RWPE2 (cell line): Measurements from ENCODE around the gene GRM2.

ENCODE experiments used
- ATAC-seq: fragments of 200-7000 bp; cut with Tn5 transposase; 3 replicates; pipeline ENCODE4 v1.9.1; 2021; ENCODE audit warnings: low read depth
- DNase-seq: peaks from one replicate; pipeline ENCODE4 v3.0.0-alpha.2; 2020; ENCODE audit warnings: low spot score
- H3K27ac ChIP-seq: fragments of 450-650 bp; 2 replicates; pipeline ENCODE4 v1.5.1; 2017; ENCODE audit warnings: mild to moderate bottlenecking; ENCODE audit not compliant: poor library complexity, severe bottlenecking
- H3K27me3 ChIP-seq: fragments of 250-450 bp; sonication (Bioruptor Pico); 2 replicates; pipeline ENCODE4 v1.5.1; 2021; ENCODE audit warnings: mild to moderate bottlenecking, moderate library complexity; ENCODE audit not compliant: insufficient read depth, poor library complexity, severe bottlenecking
- H3K36me3 ChIP-seq: fragments of 250-450 bp; sonication (Bioruptor Pico); 2 replicates; pipeline ENCODE4 v1.5.1; 2020; ENCODE audit warnings: low read depth, mild to moderate bottlenecking, moderate library complexity
- H3K4me1 ChIP-seq: fragments of 250-450 bp; sonication (Bioruptor Pico); 2 replicates; pipeline ENCODE4 v1.5.1; 2021; ENCODE audit warnings: mild to moderate bottlenecking, moderate library complexity; ENCODE audit not compliant: insufficient read depth, poor library complexity, severe bottlenecking
- H3K4me3 ChIP-seq: fragments of 250-450 bp; sonication (Bioruptor Pico); 2 replicates; pipeline ENCODE4 v1.5.1; 2021; ENCODE audit warnings: mild to moderate bottlenecking, moderate library complexity; ENCODE audit not compliant: severe bottlenecking
- H3K9me3 ChIP-seq: fragments of 250-450 bp; sonication (Bioruptor Pico); 2 replicates; pipeline ENCODE4 v1.5.1; 2021; ENCODE audit warnings: mild to moderate bottlenecking, moderate library complexity; ENCODE audit not compliant: severe bottlenecking
- TF ChIP-seq, protein P1 (sequence below): fragments of 450-650 bp; IDR thresholded peaks from one replicate; pipeline ENCODE4 v1.5.1; 2017; ENCODE audit warnings: mild to moderate bottlenecking, moderate library complexity; ENCODE audit not compliant: poor library complexity, severe bottlenecking

GRM2 gene

GRCh38 chr3:51673181-51673801 lies 33.6 kb upstream of the GRM2 start:
- Histone ChIP-seq H3K9me3 (no peaks in the 10 kb centered on the region), H3K4me1 (peaks cover 11% of the 10 kb centered on the region), H3K36me3 (peaks cover 20% of the 10 kb centered on the region), H3K4me3 (no peak overlapping the region), H3K27ac (no peak overlapping the region), H3K27me3 (no peaks in the 10 kb centered on the region)
- DNase-seq, result peak; percentile 9
- ATAC-seq, result no peak
- TF ChIP-seq, protein P1, sequence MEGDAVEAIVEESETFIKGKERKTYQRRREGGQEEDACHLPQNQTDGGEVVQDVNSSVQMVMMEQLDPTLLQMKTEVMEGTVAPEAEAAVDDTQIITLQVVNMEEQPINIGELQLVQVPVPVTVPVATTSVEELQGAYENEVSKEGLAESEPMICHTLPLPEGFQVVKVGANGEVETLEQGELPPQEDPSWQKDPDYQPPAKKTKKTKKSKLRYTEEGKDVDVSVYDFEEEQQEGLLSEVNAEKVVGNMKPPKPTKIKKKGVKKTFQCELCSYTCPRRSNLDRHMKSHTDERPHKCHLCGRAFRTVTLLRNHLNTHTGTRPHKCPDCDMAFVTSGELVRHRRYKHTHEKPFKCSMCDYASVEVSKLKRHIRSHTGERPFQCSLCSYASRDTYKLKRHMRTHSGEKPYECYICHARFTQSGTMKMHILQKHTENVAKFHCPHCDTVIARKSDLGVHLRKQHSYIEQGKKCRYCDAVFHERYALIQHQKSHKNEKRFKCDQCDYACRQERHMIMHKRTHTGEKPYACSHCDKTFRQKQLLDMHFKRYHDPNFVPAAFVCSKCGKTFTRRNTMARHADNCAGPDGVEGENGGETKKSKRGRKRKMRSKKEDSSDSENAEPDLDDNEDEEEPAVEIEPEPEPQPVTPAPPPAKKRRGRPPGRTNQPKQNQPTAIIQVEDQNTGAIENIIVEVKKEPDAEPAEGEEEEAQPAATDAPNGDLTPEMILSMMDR, result no peak

DNA sequence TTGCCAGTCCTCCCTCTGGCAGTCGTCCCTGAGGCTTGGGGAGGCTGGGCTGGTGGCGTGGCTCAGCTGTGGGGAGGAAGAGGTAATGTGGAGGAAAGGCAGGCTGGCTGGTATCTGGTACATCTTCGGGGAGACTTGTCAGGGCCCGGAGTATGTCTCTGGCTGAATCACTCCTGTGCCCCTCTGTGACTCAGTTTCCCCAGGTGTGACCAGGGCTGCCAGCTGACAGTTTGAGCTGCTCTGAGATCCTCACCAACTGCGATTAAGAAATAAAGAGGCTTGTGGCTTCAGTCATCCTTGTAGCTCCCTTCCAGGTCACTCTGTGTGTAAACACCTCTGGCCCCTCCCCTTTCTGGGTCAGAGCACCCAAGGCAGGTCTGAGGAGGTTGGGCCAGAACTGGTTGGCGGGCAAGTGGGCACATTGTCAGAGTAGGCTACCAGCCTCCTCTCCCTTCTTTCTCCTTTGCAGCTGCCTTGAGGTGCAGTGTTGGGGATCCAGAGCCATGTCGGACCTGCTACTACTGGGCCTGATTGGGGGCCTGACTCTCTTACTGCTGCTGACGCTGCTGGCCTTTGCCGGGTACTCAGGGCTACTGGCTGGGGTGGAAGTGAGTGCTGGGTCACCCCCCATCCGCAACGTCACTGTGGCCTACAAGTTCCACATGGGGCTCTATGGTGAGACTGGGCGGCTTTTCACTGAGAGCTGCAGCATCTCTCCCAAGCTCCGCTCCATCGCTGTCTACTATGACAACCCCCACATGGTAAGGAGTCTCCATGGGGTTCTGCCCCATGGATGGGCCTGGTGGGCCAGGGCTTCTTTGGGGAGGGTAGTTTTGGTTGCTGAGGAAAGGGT lies 32.8 kb upstream of the GRM2 start:
- TF ChIP-seq, protein P1, result no peak
- DNase-seq (peak; percentile 34), ATAC-seq (no peak)
- Histone ChIP-seq H3K4me3 (no peak overlapping the region), H3K27ac (peak overlapping the region; percentile 45), H3K9me3 (no peaks in the 10 kb centered on the region), H3K4me1 (peaks cover 10% of the 10 kb centered on the region), H3K27me3 (no peaks in the 10 kb centered on the region), H3K36me3 (peaks cover 20% of the 10 kb centered on the region)

DNA sequence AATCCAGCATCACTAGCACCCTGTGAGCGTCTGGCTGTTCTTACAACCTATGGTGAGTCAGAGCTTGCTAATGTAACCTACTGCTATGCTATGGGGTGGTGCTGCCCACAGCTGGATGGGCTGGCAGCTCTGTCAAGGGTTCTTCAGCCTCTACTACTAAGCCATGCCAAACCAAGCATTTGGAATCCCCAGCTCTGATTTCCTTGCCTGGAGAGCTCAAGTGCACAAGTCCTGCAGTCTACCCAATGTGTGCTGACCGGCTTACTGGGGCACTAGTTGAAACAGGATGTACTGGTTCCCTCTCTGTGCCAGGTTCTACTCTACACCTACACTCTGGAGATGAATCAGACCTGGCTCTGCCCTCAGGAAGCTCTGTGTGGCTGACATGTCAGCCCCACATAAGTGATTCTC lies 31.7 kb upstream of the GRM2 start:
- Histone ChIP-seq H3K9me3 (no peaks in the 10 kb centered on the region), H3K27me3 (no peaks in the 10 kb centered on the region), H3K27ac (peak overlapping the region; percentile 45), H3K4me3 (no peak overlapping the region), H3K36me3 (peaks cover 20% of the 10 kb centered on the region), H3K4me1 (peaks cover 8% of the 10 kb centered on the region)
- TF ChIP-seq, protein P1, result no peak
- peak; percentile 61 for ATAC-seq
- DNase-seq, result peak; percentile 38

- no peaks in the 10 kb centered on the region for H3K27me3 ChIP-seq
- peaks cover 14% of the 10 kb centered on the region for H3K4me1 ChIP-seq
- H3K9me3 ChIP-seq, result no peaks in the 10 kb centered on the region
- DNase-seq (peak; percentile 27), ATAC-seq (no peak)
- no peak overlapping the region for H3K27ac ChIP-seq
- H3K4me3 ChIP-seq, result no peak overlapping the region
- TF ChIP-seq, protein P1, result no peak
- H3K36me3 ChIP-seq, result peaks cover 20% of the 10 kb centered on the region
Measured at GRCh38 chr3:51676102-51676640, 30.7 kb upstream of the GRM2 start.
